ENCODE data around the gene HES3.
A peak's percentile ranks its signal among the peaks of the same experiment; 100 is the strongest.

HES3 gene, protein sequence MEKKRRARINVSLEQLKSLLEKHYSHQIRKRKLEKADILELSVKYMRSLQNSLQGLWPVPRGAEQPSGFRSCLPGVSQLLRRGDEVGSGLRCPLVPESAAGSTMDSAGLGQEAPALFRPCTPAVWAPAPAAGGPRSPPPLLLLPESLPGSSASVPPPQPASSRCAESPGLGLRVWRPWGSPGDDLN

DNA sequence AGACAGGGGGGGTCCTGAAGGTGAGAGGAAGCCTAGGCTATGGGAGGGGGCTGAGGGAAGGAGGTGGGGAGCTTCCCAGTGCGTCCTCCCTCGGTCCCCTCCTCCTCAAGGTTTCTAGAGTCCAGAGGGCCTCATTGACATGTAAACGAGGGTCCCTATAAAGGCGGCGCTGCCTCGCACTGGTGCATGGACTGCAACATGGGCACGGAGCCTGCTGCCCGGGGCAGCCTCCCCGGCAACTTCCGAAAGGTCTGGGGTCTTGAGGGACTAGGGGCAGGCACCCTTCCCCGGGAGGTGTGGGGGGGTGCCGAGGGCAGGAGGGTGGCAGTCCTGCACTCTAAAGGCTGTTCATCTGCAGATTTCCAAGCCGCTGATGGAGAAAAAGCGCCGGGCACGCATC lies at the start of gene HES3:
TSS of gene HES3 (plus strand) at position 187 of the 400 bp plus-strand sequence. CDS start at position 374, 187 bp downstream.
- DNase-seq: no peak

DNA sequence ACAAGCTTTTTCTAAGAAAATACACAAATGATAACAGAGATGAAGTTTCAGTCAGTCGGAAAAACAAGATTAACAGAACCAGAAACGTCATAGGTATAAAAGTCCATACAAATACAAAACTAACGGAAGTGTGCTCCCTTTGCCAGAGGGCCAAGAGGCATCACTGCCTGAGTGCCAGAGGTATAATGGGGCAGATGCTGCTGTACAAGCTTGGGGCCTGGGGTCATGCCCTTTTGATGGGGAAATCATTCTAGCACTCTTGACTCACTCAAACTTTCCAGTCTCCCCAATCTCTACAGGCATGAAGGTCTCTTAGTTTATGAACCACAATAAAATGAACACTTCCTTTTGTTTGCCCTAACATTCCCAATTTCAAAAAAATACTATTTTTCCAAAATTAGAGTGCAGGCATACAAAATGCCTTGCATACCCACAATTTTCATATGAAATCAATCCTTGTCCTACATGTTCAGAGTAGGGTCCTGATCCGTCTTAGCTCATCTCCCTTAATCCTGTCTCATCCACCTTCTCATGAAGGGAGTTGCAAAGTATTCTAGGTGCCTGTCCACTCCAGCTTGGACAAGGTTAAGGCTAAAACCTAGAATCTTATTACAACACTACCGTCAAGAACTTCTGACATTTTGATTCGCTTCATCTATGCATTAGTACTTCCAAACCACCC lies 46.1 kb upstream of the HES3 start:
- no peak for DNase-seq

DNA sequence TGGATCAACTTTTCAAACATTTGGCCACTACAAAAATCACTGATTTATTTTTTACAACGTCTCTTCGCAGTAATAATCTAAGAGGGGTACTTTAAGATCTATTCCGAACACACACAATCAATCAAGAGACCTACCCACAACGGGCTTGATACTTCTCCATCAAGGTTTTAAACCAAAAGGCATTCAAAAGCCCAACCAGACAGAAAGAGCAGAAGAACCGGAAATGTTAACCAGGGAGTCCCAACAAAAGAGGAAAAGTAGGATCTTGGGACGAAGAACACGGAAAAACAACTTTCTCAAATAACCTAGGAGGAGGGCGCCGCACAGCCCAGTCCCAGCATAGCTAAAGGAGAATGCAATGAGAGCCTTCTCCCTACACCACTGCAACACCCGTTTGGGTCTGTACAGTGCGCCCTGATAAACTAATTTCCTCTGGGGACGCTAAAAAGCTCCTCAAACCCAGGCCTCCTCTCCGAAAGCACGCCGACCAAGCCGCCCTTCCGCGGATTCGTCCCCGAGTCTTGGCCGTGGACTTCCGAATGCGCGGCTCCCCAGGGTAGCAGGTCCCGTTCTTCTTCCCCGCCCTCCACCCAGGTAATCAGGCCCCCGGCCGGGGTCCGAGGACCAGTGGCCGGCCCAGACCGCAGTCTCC lies 45.2 kb upstream of the HES3 start:
- no peak for DNase-seq

DNA sequence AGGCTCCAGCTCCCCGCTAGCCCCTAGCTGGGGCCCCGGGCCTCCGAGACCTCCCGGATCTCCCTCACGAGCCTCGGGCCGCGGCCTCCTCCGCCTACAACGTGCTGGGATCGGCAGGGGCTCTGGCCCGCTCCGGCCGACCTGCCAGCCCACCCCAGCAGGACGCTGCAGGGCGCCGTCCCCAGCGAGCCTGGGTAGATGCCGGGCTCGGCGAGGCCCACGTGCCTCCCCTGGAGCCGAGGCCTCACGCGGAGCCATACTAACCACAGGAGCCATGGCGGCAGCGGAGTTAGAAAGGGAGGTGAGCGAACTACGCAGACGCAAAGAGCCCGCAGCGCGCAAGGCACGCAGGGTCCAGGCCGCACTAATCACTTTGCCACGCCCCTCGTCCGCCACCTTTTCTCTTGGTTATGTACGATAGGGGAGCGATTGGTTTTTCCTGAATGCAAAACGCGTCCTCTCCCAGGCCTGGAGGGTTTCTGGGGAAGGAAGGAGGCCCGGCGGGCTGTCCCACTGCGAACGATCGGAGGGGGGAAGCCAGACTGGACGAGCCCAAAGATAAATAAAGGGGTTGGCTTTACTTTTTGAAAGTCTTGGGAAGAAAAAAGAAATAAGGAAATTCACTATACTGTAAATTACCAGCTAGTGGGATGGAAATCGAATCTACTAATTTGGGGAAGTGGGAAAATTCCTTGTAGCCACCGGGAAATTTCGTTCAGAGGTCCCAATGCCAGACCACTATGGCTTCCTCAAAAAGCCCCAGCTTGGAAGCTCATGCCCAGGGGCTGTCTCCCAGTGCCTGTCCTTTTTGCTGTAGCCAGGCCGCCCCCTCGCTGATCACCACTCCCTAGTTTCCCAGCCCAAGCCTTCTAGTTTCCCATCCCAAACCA lies 44.4 kb upstream of the HES3 start, which contains the start of gene RPL22:
TSS of gene RPL22 (minus strand) at position 298 of the 890 bp plus-strand sequence. CDS start at position 276, 22 bp downstream.
- peak; percentile 84 for DNase-seq

DNA sequence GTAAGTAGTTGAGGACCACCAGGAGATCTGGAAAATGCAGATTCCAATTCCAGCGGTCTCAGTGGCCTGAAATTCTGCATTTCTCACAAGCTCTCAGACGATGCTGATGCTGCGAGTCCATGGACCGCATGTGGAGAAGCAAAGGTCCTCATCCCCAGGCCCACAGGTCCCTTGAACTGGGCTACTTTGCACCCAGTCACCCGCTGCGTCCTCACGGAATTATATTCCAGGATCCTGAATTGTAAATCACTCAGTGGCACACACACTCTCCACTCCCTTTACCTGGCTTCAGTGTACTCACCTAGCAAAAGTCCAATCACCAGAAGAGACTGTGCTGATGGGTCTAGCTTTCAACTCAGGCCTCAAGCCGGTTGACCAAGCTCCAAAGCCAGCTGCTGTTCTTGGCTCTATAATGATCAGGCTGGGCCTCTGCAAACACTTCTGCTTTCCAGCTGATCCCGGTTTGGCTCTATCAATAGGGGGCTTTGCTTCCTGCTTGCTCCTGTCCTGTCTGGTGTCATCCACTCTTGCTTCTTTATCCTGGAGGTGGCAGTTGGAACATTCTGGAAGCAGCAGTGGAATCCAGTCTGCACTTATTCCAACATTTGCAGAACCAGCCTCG lies 43.7 kb upstream of the HES3 start:
- DNase-seq: no peak

DNA sequence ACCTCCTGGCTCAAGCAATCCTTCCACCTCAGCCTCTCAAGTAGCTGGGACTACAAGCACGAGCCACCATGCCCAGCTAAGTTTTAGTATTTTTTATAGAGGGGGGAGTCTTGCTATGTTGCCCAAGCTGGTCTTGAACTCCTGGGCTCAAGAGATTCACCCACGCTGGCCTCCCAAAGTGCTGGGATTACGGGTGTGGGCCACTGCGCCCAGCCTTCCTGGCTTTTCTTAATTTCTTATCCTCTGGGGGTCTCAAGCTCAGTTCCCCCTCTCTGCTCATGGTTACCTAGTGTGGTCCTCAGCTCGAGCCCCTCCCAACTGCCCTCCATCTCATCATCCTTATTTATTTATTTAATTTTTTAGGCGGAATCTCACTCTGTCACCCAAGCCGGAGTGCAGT lies 41.7 kb upstream of the HES3 start:
- DNase-seq: no peak

DNA sequence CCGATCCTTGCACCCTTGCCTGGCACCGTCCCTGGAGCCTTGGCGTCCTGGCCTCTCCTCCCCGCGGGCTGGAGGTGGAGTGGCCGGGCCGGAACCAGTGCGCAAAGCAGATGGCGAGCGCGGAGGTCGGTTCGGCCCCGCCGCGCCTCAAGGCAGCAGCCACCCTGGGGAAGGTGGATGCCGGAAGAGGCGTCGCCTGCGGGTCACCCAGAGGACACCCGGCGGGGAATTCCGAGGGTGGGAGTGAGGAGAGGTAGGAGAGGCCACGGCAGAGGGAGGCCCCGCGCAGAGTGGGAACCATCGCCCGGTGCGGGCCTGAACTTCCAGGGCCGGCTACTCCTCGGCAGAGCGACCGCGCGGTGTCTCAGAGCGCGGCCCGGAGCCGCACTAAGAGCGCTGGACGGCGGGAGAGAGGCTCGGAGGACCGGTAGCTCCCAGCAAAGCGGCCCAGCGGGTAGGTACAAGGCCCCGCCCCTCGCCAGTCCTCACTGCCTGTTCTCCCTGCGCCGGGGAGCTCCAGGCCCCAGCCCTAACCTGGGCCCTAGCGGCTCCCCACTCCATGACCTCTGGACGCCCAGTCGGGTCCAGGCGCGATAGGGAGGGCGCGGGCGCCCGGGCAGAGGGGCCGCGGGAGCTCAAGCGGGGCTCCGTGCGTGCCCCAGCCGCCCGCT lies 38.0 kb upstream of the HES3 start, which contains the start of gene RNF207:
TSS of gene RNF207 (plus strand) at position 271 of the 671 bp plus-strand sequence. CDS start 417 bp downstream, outside the sequence.
- no peak for DNase-seq

DNA sequence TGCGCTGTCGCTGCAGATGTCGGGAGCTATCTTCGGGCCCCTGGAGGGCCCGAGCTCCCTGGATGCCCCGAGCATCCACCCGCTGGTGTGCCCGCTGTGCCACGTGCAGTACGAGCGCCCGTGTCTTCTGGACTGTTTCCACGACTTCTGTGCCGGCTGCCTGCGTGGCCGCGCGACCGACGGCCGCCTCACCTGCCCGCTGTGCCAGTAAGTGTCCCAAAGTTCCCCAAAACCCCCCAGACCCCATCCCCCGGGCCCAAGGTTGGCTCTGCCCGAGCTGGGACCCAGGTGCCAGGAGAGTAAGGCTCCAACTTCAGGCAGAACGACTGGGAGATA lies 37.5 kb upstream of the HES3 start:
- DNase-seq: no peak

DNA sequence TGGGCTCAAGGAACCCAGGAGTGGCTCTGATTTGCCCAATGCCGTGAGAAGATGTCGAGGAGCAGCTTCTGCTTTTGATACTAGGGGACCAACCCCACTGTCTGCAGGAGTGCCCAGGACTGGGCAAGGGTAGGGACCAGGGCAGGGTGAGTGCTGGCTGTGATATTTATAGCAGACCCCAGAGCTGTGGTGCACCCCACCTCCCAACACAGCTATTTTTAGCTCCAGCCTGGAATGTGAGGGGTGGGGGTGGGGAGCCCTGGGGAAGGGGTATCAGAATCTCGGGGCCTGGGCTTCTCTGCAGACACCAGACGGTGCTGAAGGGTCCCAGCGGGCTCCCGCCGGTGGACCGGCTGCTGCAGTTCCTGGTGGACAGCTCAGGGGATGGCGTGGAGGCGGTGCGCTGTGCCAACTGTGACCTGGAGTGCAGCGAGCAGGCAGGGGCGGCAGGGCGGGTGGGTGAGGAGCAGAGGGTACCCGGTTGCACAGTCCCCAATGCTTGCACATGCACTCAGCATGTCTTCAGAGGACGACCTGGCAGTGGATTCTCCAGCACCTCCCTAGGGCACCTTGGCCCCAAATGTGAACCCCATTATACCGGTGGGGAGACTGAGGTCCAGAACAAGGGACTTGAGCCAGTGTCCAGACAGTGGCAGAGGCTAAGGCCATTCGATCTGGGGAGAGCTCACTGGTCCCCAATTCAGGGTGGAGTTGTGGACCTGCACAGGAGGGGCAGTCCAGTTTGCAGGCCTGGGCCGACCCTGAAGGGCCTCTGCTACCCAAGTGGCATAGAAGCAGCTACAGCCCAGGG lies 36.7 kb upstream of the HES3 start:
- no peak for DNase-seq

DNA sequence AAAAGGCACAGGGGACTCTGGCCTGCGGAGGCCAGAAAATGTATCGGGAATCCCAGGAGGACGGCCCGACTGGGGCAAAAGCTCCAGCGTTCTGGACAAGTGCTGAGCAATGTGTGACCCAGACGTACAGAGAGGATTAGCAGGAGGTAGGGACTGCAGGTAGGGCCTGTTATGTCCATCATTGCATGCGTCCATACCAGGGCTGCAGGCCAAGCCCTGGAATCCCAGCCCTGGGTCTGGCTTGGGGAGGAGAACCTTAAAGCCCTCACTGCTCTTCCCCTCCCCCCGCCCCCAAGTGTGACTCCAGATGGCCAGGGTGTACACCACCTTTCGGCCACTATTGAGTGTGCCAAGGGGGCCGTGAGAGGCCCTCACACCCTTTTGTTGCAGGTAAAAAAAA lies 36.1 kb upstream of the HES3 start:
- DNase-seq: no peak

DNA sequence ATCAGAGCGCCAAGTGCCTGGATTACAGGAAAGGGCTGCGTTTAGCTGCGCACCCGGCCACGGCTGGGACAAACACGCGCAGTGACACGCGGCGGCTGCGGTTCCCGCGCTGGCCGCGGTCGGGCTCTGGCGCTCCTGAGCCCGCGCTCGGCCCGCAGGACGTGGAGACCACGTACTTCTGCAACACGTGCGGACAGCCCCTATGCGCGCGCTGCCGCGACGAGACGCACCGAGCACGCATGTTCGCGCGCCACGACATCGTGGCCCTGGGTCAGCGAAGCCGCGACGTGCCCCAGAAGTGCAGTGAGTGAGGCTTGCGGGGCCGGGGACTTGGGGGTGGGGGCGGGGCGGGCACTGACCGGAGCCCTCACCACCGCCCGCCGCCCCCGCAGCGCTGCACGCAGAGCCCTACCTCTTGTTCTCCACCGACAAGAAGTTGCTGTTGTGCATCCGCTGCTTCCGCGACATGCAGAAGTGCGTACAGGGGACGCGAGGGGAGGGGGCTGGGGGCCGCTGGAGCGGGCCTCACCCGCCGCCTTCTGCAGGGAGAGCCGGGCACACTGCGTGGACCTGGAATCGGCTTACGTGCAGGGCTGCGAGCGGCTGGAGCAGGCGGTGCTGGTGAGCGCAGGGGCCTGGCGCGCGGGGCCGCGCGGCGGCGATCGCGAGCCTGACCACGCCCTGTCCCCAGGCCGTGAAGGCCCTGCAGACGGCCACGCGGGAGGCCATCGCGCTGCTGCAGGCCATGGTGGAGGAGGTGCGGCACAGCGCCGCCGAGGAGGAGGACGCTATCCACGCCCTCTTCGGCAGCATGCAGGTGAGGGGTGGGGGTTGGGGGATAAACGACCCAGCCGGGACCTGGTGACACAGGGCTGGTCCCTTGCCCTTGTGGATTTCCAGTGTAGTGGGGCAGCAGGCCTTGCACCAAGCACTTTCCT lies 35.0 kb upstream of the HES3 start:
- DNase-seq: no peak

DNA sequence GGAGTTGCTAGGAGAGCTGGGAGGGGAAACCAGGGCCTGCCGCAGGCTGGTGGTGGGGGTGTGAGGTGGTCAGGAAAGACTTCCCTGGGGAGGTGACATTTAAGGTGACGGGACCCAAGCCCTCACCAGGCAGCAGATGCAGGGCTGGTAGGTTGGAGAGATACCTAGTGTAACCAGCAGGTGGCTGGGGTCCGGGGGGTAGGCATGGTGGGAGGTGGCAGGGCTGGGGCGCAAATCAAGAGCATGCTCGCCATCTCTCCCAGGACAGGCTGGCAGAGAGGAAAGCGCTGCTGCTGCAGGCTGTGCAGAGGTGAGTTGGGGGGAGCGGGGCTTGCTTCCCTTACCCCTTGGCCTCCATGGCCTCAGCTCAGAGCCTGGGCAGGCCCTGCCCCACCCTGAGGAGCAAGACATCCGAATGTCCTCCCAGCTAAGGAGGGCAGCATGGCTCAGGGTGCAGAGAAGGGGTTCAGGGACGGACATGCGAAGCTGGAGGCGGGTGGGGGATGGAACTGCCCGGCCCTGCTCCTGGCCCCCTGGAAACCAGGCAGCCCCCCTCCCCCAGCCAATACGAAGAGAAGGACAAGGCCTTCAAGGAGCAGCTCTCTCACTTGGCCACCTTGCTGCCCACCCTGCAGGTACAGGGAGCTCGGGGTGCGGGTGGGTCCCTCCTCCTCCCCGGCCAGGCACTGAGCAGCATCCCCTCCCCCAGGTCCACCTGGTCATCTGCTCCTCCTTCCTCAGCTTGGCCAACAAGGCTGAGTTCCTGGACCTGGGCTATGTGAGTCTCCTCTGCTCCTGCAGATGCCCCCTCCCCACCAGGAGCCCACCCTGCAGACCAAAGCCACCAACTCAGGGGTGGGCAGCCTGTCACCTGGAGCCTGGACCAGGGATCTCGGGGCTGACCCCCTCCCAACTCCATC lies 34.1 kb upstream of the HES3 start:
- DNase-seq: no peak

DNA sequence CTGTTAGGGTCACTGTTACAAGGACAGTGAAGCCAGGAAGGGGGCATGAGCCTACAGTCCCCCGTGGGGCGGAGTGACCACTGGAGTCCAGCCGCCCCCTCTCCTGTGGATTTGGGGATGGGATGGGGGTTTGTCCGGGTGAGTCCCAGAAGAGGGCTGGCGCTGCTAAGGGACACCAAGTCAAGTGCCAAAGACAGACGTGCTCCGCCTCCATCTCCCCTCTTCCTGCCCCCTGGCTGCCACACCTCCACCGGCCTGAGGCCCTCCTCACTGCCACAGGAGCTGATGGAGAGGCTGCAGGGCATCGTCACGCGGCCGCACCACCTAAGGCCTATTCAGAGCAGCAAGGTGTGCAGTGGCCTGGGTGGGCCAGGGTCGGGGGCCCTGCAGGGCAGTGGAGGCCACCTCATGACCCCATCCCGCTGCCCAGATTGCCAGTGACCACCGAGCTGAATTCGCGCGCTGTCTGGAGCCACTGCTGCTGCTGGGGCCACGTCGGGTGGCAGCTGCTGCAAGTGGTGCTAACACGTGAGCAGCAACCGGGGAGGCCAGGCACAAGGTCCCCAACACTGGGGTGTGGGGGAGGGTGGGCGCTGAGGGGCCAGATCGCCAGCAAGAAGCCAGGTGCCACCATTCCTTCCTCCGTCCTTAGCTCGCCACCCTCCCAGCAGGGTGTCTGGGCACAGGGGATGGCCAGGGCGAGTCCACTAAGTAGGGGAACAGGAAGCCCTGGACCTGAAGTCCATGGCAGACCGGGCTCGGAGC lies 33.2 kb upstream of the HES3 start:
- no peak for DNase-seq

DNA sequence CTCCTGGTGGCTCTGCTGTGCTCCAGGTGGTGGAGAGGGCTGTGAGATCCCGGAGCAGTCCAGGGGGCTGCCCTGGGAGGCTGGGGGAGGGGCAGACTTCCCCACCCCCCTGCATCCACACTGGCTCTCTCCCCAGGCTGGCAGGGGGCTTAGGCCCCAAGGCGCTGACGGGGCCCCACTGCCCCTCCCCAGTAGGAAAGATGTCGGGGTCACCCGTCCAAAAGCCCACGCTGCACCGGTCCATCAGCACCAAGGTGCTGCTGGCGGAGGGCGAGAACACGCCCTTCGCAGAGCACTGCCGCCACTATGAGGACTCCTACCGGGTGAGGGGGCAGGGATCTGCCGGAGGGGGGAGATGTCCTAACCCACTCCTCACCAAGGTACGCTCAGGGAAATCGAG lies 32.2 kb upstream of the HES3 start:
- DNase-seq: no peak

DNA sequence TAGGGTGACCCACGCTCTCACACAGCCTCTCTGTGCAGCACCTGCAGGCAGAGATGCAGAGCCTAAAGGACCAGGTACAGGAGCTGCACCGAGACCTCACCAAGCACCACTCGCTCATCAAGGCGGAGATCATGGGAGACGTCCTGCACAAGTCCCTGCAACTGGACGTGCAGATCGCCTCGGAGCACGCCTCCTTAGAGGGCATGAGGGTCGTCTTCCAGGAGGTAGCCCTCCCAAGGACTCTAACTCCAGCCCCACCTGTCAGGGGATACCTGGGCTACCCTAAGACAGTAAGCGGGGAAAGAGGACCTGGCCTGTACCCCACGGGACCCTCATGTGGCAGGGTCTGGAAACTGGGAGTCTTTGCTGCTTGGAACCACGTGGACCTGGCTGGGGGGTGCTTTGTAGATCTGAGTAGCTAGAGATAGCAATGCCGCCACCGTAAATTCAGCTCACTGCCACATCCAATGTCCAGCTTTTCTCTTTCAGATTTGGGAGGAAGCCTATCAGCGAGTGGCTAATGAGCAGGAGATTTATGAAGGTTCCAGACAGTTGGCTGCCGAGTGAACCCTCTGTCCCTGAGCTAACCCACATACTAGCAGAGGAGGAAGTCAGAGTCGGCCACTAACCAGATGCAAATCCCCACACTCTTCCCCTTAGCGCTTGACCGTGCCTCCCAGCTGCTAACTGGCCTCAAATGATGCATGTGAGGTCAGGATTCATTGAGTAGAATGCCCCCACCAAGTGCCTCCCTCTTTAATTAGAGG lies 31.6 kb upstream of the HES3 start:
- no peak for DNase-seq

DNA sequence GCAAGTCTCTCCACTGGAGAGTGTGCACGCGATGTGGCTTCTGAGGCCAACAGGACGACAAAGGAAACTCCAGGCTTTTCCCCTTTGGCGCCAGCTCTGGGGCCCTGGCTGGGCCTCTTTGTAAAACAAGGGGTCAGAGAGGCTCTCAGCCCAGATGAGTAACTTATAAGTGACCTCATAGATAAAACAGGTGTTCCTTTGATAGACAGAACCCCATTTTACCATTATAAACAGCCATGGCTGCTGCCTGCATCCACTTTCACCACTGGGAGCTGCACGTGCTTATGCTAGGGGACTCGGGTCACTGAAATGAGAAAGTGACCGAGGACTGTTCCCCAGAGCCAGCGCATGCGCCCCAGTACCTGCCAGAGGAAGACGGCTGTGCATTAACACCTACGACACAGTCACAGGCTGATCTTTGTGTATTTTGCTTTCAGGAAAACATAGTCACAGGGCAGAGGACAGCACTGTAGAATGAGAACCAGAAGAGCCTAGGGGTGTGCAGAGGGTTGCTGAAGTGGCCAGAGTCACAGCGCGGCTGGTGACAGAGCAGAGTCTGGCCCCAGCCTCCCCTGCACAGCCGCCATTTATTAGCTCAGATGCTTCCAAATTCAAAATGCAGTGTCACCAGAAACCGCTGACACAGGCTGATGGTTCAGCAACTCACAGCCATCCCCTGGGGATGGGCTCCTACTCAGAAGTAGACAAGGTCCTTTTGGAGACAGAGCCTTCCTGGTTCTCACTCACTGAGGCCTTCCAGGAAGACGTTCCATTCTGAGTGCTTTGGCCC lies 25.4 kb upstream of the HES3 start:
- DNase-seq: no peak
